Activated CD8-positive, alpha-beta T cell treated with anti-CD3 and anti-CD28 coated beads, Interleukin-2, amount 10 ng/mL, durations not matched to agents 7 days and 5 days (primary cell): Measurements from ENCODE around the gene ITPR1. TPM values are rescaled to one million over a fixed set of nuclear protein-coding genes. Genes with fewer than 3 reads are reported as not detected.

Experiments used
- ATAC-seq: fragments of 150-1000 bp; cut with Tn5 transposase; one replicate; pipeline ENCODE4 v1.10.0; 2021; ENCODE audit warnings: moderate library complexity
- CTCF ChIA-PET: fragments of 350-600 bp; sonication (Branson Sonifier 250); formaldehyde crosslinking; loops from one replicate; lab custom pipeline; 2021; ENCODE audit warnings: antibody characterized with exemption; lab: Charles Lee
- POLR2A ChIA-PET: fragments of 350-600 bp; sonication (Branson Sonifier 250); formaldehyde crosslinking; loops from one replicate; lab custom pipeline; 2021; ENCODE audit warnings: antibody characterized with exemption; lab: Charles Lee
- DNase-seq: peaks from one replicate; pipeline ENCODE4 v3.0.0-alpha.2; 2020
- H3K27ac Mint-ChIP-seq: one replicate; pipeline ENCODE4 v1.8.0; 2021; ENCODE audit warnings: mild to moderate bottlenecking, mixed read lengths
- H3K27me3 Mint-ChIP-seq: one replicate; pipeline ENCODE4 v1.8.0; 2021; ENCODE audit warnings: low read depth, mixed read lengths
- H3K36me3 Mint-ChIP-seq: one replicate; pipeline ENCODE4 v1.8.0; 2021; ENCODE audit warnings: low read depth, mixed read lengths
- H3K4me1 Mint-ChIP-seq: one replicate; pipeline ENCODE4 v1.8.0; 2021; ENCODE audit warnings: low read depth, mixed read lengths
- H3K4me3 Mint-ChIP-seq: one replicate; pipeline ENCODE4 v1.8.0; 2021; ENCODE audit warnings: mild to moderate bottlenecking, mixed read lengths
- H3K9me3 Mint-ChIP-seq: one replicate; pipeline ENCODE4 v1.8.0; 2022; ENCODE audit warnings: mixed read lengths; ENCODE audit not compliant: insufficient read depth
- total RNA-seq, 2 experiments: library from RNA; stranded (reverse); gene quantifications; one replicate each; pipeline ENCODE4 v1.2.3, GENCODE V29; 2021

The ITPR1 gene
- total RNA-seq, 2 experiments from 2014 or later = 53.8 to 57.3 TPM

DNA sequence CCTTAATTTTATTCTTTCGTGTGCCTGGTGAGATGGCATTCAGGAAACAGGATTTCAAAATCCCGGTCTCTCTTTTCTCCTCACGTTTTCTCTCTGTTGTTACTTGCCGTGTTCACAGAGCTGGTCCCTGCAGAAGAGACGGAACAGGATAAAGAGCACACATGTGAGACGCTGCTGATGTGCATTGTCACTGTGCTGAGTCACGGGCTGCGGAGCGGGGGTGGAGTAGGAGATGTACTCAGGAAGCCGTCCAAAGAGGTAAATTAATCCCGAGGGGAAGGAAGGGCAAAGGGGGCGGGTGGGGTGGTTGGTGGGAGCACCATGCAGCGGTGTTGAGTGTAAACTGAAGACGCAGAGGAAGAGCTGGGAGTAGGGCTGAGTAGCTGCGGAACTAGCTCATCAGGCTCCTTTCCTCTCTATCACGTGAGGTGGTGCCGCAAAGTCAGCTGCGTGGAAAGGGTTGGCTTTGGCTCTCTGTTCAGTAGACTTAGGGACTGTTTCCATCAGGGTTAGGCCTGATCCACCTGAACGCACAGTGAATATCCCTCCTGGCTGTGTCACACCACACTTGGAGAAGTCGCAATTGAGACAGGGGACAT is 321.3 kb downstream of the ITPR1 start:
- DNase-seq (no peak), ATAC-seq (no peak)
- H3K4me1 Mint-ChIP-seq = peaks cover 20% of the 10 kb centered on the region
- ChIA-PET CTCF (interaction anchor here (1.8 kb wide), 1 partner anchor 93 kb away, joined by 4 read pairs; no protein-coding TSS in a partner anchor), POLR2A (interaction anchor here (0.5 kb wide), 1 partner anchor 1625 kb away, joined by 3 read pairs; no protein-coding TSS in a partner anchor)
- H3K4me3 Mint-ChIP-seq = no peak overlapping the region
- H3K36me3 Mint-ChIP-seq = peaks cover 85% of the 10 kb centered on the region
- H3K9me3 Mint-ChIP-seq = peaks cover 23% of the 10 kb centered on the region
- no peaks in the 10 kb centered on the region for H3K27me3 Mint-ChIP-seq
- H3K27ac Mint-ChIP-seq = no peak overlapping the region

DNA sequence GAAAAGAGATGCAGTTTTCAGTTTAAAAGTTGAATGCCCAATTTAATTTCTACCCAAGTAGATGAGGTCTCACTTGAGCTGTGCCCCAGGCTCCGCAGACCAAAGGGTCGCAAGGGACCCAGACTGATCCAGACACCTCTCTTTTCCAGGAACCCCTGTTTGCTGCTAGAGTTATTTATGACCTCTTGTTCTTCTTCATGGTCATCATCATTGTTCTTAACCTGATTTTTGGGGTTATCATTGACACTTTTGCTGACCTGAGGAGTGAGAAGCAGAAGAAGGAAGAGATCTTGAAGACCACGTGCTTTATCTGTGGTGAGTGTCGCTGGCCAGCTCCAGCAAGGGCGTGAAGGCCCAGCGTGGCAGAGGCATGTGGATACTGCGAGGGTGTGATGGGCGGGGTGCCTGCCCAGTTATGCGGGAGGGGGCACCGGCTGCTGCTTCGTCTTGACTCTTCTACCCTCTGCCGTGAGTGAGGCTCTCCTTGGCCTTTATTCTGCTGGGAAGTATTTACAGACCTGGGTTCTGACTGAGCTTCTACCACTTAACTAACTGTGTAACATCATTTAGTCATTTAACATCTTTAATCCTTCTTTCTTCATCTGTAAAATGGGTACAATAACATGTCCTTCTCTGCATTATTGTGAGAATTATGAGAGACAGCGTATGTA is 321.9 kb downstream of the ITPR1 start:
- Mint-ChIP-seq H3K4me1 (peaks cover 23% of the 10 kb centered on the region), H3K36me3 (peaks cover 87% of the 10 kb centered on the region), H3K4me3 (no peak overlapping the region), H3K9me3 (peaks cover 23% of the 10 kb centered on the region), H3K27ac (peak overlapping the region; percentile 39), H3K27me3 (no peaks in the 10 kb centered on the region)
- DNase-seq = no peak
- ATAC-seq = no peak
- CTCF ChIA-PET = interaction anchor here (0.7 to 1.8 kb wide), 4 partner anchors 11 to 244 kb away, joined by 3 to 4 read pairs (median 3); no protein-coding TSS in a partner anchor
- POLR2A ChIA-PET = interaction anchor here (0.5 to 1.0 kb wide), 2 partner anchors 164 to 1626 kb away, joined by 3 read pairs; partner anchors contain the start of gene BHLHE40

DNA sequence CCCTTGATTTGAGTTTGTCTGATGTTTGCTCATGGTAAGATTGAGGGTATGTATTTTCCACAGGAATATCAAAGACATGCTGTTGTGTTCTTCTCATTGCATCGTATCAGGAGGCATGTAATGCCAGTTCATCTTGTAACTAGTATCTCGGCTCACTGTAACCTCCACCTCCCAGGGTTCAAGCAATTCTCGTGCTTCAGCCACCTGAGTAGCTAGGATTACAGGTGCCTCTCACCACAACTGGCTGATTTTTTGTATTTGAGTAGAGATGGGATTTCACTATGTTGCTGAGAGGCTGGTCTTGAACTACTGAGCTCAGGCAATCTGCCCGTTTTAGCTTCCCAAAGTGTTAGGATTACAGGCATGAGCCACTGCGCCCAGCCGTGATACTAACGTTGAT is 323.2 kb downstream of the ITPR1 start:
- Mint-ChIP-seq H3K27me3 (no peaks in the 10 kb centered on the region), H3K4me1 (peaks cover 31% of the 10 kb centered on the region), H3K27ac (no peak overlapping the region), H3K9me3 (peaks cover 23% of the 10 kb centered on the region), H3K4me3 (no peak overlapping the region), H3K36me3 (peaks cover 90% of the 10 kb centered on the region)
- DNase-seq = no peak
- POLR2A ChIA-PET = interaction anchor here (0.5 kb wide), 1 partner anchor 14 kb away, joined by 3 read pairs; no protein-coding TSS in a partner anchor
- CTCF ChIA-PET = interaction anchor here (1.0 to 1.5 kb wide), 4 partner anchors 9 to 164 kb away, joined by 3 to 6 read pairs (median 3); no protein-coding TSS in a partner anchor
- ATAC-seq = no peak

DNA sequence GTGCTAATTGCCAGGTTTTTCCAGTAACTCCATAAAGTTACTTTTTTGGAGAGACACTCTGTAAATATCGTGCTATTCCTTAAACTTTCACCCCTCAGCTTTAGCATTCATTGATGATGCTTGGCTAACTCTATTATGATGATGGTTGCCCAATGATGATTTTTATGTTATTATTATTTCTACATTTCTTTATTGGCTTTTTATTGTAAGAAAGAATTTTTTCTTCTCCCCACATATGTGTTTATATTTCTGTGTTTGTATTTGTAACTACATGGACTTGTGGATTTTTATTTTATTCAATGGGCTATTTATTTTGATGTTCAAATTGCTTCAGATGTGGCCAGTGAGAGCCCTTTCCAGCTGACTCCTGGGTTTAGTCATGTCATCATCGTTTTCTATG is 323.6 kb downstream of the ITPR1 start:
- peaks cover 35% of the 10 kb centered on the region for H3K4me1 Mint-ChIP-seq
- no peak overlapping the region for H3K4me3 Mint-ChIP-seq
- POLR2A ChIA-PET = interaction anchor here (0.5 kb wide), 1 partner anchor 13 kb away, joined by 3 read pairs; no protein-coding TSS in a partner anchor
- H3K36me3 Mint-ChIP-seq = peaks cover 91% of the 10 kb centered on the region
- H3K27me3 Mint-ChIP-seq = no peaks in the 10 kb centered on the region
- H3K9me3 Mint-ChIP-seq = peaks cover 23% of the 10 kb centered on the region
- no peak for ATAC-seq
- H3K27ac Mint-ChIP-seq = no peak overlapping the region
- CTCF ChIA-PET = interaction anchor here (1.0 to 1.5 kb wide), 3 partner anchors 96 to 164 kb away, joined by 3 to 6 read pairs (median 3); no protein-coding TSS in a partner anchor
- no peak for DNase-seq

DNA sequence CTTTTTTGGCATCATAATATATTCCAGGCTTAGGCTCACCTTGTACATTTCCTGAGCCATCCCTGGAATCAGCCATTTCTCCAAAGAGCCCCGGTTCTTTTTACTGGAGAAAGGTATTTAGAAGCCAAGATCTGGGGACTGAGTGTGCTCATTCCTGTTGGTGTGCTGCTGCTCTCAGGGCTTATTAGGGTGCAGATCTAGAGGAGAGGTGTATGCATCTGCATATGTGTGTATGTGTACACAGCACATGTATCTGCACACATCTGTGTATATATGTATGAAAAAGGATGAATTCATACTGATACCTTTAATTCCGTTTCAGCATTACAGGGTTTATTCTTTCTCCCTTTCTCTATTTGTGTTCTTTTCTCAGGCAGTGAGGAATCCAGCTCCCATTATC is 324.0 kb downstream of the ITPR1 start:
- ChIA-PET CTCF (interaction anchor here (0.6 to 1.4 kb wide), 3 partner anchors 96 to 215 kb away, joined by 3 to 6 read pairs (median 3); no protein-coding TSS in a partner anchor), POLR2A (no interaction called here)
- H3K36me3 Mint-ChIP-seq = peaks cover 94% of the 10 kb centered on the region
- DNase-seq = no peak
- no peak for ATAC-seq
- peaks cover 23% of the 10 kb centered on the region for H3K9me3 Mint-ChIP-seq
- no peak overlapping the region for H3K27ac Mint-ChIP-seq
- peaks cover 39% of the 10 kb centered on the region for H3K4me1 Mint-ChIP-seq
- no peaks in the 10 kb centered on the region for H3K27me3 Mint-ChIP-seq
- no peak overlapping the region for H3K4me3 Mint-ChIP-seq

DNA sequence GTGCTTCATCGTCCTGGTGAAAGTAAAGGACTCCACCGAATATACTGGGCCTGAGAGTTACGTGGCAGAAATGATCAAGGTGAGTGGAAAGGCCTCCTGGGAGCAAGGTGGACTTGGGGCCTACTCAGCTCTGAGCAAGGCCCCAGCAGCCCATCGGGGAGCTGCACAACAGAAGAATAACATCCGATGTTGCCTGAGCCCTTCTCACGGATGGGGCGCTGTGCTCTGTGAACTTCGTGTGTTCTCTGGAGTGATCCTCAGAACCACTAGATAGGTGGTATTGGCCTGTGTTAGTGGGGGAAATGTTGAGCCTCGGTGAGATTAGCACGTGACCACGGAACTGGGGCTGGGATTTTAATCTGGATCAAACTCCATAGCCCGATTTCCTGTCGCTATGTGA is 325.0 kb downstream of the ITPR1 start:
- ATAC-seq (no peak), DNase-seq (no peak)
- H3K27ac Mint-ChIP-seq = no peak overlapping the region
- peaks cover 95% of the 10 kb centered on the region for H3K36me3 Mint-ChIP-seq
- ChIA-PET CTCF (interaction anchor here (1.7 kb wide), 1 partner anchor 106 kb away, joined by 5 read pairs; no protein-coding TSS in a partner anchor), POLR2A (no interaction called here)
- H3K4me1 Mint-ChIP-seq = peaks cover 50% of the 10 kb centered on the region
- peaks cover 23% of the 10 kb centered on the region for H3K9me3 Mint-ChIP-seq
- no peak overlapping the region for H3K4me3 Mint-ChIP-seq
- H3K27me3 Mint-ChIP-seq = no peaks in the 10 kb centered on the region

DNA sequence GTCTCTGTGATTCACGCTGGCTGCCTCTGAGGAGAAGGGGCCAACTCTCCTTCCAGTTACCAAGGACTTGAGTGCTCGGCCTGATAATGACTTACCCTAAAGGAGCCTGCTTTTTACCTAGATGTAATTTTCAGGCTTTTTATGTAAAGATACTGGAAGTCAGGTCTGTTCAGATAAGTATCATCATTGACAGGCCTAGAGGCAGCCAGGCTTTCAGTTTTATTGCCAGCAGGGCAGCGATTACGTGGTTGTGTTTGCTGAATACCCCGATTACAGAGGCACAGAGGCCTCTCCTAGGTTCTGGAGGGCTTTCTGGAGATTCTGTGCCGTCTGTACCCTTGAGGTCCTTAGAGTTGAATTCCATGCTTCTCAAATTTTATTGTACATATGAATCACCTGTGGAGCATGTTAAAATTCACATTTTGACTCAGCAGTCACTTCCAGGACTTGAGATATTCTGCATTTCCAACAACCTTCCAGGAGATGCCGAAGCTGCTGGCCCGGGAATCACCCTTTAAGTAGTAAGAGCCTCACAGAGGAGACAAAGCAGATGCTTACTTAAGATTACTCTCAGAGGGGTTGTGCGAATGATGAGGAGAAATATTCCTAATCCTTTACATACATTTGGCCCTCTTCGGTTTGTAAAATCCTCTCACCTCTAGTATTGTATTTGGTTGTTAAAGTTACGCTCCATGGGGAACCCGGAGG is 326.0 kb downstream of the ITPR1 start:
- CTCF ChIA-PET = interaction anchor here (1.7 kb wide), 1 partner anchor 107 kb away, joined by 5 read pairs; no protein-coding TSS in a partner anchor
- H3K4me1 Mint-ChIP-seq = peaks cover 59% of the 10 kb centered on the region

DNA sequence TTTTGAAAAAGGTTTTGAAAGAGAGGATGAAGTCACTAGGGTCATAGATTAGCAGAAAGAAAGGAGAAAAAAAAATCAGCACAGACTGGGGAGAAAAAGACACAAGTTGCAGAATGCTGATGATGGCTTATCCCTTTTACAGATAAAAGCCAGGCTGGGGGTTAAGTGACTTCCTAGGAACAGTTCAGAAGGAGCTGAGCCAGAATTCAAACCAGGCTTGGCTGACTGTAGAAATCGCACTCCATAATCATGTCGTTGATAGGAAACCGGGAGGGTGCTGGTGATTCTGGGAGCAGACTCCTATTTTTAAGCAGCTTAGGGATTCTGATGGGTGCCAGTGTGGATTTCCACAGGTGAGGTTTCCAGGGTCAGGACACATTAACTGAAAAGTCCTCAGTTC is 326.6 kb downstream of the ITPR1 start:
- ATAC-seq = no peak
- Mint-ChIP-seq H3K36me3 (peaks cover 96% of the 10 kb centered on the region), H3K27me3 (no peaks in the 10 kb centered on the region), H3K9me3 (peaks cover 26% of the 10 kb centered on the region), H3K27ac (no peak overlapping the region), H3K4me3 (no peak overlapping the region), H3K4me1 (peaks cover 65% of the 10 kb centered on the region)
- ChIA-PET POLR2A (interaction anchor here (0.7 to 4.6 kb wide), 2 partner anchors 10 to 158 kb away, joined by 3 to 100 read pairs; partner anchors contain the start of gene BHLHE40), CTCF (interaction anchor here (1.7 kb wide), 1 partner anchor 108 kb away, joined by 5 read pairs; no protein-coding TSS in a partner anchor)
- DNase-seq = no peak

More for the DNA sequence above, 326.0 kb downstream of the ITPR1 start:
- ATAC-seq (no peak), DNase-seq (no peak)
- Mint-ChIP-seq H3K4me3 (no peak overlapping the region), H3K27me3 (no peaks in the 10 kb centered on the region), H3K9me3 (peaks cover 26% of the 10 kb centered on the region), H3K36me3 (peaks cover 95% of the 10 kb centered on the region), H3K27ac (no peak overlapping the region)
- POLR2A ChIA-PET = interaction anchor here (4.6 kb wide), 1 partner anchor 159 kb away, joined by 100 read pairs; the partner anchor contains the start of gene BHLHE40

DNA sequence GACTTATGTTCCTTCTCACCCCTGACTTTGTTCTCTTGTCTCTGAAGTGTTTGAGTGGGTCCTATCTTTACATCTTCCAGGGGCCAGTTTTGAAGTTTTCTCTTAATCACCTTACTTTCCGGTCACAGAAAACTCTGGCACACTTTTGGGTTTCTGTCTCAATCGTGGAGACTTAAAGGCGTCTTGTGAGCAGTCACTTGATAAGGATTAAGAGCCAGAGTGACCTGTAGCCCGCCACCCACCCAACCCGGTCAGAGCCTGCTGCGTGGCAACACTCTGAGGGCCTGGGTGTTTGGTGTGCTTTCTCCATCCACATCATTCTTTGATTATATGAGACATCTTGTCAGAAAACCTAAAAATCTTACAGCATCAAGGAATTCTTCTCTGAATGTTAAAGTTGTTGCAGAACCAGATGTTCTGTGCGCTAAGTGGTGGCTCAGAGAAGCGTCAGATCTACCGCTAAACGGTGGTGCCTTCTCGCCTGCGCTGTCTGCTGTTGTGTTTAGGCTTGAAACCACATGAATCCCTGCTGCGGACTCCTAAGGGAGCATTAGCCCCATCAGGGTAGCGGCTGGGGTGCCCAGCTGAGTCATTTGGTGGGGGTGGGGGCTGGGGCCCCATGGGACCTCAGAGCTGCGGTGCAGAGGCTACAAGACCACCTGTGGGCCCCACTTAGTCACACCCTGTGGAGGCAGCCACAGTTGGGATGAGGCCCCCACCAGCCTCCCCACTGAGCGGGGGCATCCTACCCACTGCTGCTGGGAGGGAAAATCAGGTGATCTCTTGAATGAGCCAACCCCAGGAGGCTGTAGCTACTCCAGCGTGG is 327.4 kb downstream of the ITPR1 start:
- H3K27me3 Mint-ChIP-seq = no peaks in the 10 kb centered on the region
- ChIA-PET CTCF (interaction anchor here (1.3 to 3.0 kb wide), 12 partner anchors 21 to 236 kb away, joined by 3 to 25 read pairs (median 7); partner anchors contain the start of gene BHLHE40), POLR2A (interaction anchor here (0.7 to 4.6 kb wide), 10 partner anchors 8 to 166 kb away, joined by 3 to 100 read pairs (median 6); partner anchors contain the start of gene BHLHE40)

DNA sequence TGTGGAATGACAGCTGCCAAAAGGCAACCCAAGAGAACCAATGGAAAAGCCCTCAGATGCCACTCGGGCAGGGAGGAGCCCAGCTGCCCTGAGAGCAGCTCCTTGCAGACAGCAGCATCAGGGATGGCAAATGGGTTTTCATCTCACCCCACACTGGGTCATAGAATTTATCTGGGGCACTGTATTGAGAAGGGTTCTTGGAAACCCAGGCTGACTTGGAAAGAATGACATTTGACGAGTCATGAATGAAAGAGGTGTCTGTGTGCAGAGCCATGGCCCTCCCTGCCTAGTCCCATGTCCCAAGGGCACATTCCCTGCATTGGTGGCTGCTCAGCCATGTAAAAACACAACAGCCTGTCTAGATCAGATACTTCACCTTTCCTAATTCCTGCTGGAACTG is 328.2 kb downstream of the ITPR1 start:
- DNase-seq = no peak
- H3K4me3 Mint-ChIP-seq = no peak overlapping the region

More for the DNA sequence above, 327.4 kb downstream of the ITPR1 start:
- ATAC-seq (peak; percentile 6), DNase-seq (peak; percentile 49)
- H3K27ac Mint-ChIP-seq = peak overlapping the region; percentile 94
- H3K36me3 Mint-ChIP-seq = peaks cover 96% of the 10 kb centered on the region
- H3K9me3 Mint-ChIP-seq = peaks cover 26% of the 10 kb centered on the region
- H3K4me1 Mint-ChIP-seq = peaks cover 71% of the 10 kb centered on the region
- no peak overlapping the region for H3K4me3 Mint-ChIP-seq

More for the DNA sequence above, 328.2 kb downstream of the ITPR1 start:
- ATAC-seq = peak; percentile 24
- peaks cover 79% of the 10 kb centered on the region for H3K4me1 Mint-ChIP-seq
- no peaks in the 10 kb centered on the region for H3K27me3 Mint-ChIP-seq
- ChIA-PET POLR2A (interaction anchor here (0.7 to 4.6 kb wide), 19 partner anchors 9 to 354 kb away, joined by 3 to 100 read pairs (median 5); partner anchors contain the start of genes BHLHE40 and SUMF1), CTCF (interaction anchor here (0.7 to 3.0 kb wide), 23 partner anchors 9 to 281 kb away, joined by 3 to 25 read pairs (median 4); partner anchors contain the start of gene BHLHE40)
- H3K36me3 Mint-ChIP-seq = peaks cover 97% of the 10 kb centered on the region
- H3K27ac Mint-ChIP-seq = peak overlapping the region; percentile 94
- peaks cover 22% of the 10 kb centered on the region for H3K9me3 Mint-ChIP-seq
